GM18951 (cell line): ENCODE results near the gene HDAC7.

ENCODE experiments used
- POLR2A ChIP-seq: IDR thresholded peaks from 4 replicates; pipeline ENCODE4 v1.6.1; 2011; ENCODE audit warnings: mild to moderate bottlenecking; ENCODE audit not compliant: insufficient read length, insufficient read depth; ENCODE audit errors: extremely low read depth
- in situ Hi-C: fragments of 300-500 bp; cut with MboI; formaldehyde crosslinking; loops from one replicate; pipeline ENCODE4 v1.12.0; 2022; ENCODE audit warnings: low sequenced_read_pairs, mixed read lengths, inconsistent platforms; ENCODE audit not compliant: unreplicated experiment

Gene HDAC7

DNA sequence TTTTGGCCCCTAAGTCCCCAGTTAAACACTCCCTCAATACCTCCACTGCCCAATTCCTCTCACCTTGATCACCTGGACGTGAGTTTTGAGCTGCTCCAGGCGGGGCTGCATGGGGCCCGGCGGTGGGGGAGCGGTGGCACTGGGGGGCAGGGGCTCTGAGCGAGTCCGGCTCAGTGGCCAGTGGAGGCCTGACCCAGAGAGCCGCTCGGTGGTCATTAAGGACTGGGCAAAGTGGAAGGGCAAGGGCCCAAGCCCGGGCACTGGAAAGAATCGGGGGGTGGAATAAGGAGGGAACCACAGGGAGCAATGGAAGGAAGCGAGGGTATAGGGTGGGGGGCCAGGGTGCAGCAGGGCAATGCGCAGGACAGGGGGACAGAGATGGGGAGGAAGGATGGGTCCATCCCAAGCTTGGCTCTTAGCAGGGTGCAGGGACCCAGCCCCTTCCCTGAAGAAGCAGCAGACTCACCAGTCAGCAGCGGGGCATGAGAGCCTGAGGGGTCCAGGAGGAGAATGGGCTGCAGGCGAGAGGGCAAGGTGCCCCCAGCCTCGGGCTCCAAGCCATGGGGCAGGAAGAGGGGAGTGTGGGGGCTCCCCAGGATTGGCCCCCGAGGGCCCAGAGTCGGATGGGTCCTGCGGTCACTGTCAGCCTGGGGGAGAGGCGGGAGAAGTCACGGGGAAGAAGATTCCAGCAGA, 24.4 kb downstream of the HDAC7 start:
- in situ Hi-C loops, result no loop called here
- no peak for TF ChIP-seq POLR2A

DNA sequence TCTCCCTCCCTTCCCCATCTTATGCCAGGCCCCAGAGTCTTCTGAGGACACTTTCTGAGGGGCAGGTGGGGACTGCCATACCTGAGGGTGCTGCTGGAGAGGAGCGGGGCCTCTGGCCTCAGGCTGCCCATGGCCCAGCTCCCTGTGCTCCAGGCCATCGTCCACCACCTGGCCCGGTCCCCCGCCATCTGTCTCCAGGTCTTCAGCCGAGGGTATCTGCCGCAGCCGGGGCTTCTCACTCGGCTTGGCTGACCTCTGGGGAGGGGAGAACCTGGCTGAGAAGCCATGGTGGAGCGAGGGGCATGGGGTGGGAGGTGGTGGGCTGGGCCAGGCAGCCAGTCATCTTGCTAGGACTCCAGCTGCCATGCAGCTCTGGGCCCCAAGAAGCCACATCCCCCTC, 25.0 kb downstream of the HDAC7 start:
- in situ Hi-C loops, result loop anchor here (5.0 kb wide), 1 partner anchor 43 kb away; no protein-coding TSS in a partner anchor
- no peak for TF ChIP-seq POLR2A

DNA sequence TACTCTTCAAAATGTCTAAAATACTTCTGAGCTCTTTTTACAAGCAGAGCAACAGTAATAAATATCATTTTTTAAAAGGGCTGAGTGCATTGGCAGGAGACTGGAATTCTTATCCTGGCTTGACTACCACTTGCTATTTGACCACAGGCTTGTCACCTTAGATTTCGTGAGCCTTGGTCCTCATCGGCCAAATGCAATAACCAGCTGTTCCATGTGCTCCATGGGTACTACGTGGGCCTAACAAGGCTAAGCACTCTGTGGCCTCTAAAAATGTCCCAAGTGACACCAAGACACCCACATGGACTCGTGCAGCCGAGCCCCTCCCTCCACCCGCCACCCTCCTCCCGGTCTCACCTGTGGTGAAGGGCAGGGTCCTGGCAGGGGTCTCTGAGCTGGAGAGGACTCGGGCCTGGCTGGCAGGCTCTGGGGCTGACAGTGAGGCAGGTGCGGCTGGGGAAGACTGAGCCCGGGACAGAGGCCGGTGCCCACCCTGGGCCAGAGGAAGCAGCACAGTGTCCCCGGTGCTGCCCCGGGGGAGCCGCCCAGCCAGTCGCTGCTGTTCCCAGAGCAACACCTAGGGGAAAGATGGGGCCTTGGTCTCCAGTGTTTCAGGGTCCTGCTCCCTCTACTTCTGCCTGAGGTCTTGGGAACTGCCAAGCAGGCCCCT, 26.6 kb downstream of the HDAC7 start:
- in situ Hi-C loops, result loop anchor here (5.0 kb wide), 1 partner anchor 44 kb away; no protein-coding TSS in a partner anchor
- no peak for TF ChIP-seq POLR2A

DNA sequence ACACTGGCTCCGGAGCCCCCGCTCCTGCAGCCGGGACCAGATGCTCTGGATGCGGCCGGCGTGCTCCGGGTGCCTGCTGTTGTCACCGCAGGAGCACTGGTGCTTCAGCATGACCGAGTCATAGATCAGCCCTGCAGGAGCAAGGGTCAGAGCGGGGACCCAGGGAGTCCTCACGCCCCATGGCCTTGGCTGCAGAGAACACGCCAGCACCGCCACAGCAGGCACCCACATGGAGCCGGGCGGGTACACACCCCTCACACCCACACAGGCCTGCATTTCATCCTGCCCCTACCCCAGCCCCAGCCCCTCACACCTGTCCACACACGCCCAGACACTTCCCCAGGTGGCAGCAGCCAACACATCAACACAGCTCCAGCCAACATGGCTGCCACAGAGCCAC, 27.8 kb downstream of the HDAC7 start:
- in situ Hi-C loops, result loop anchor here (5.0 kb wide), 1 partner anchor 45 kb away; no protein-coding TSS in a partner anchor

DNA sequence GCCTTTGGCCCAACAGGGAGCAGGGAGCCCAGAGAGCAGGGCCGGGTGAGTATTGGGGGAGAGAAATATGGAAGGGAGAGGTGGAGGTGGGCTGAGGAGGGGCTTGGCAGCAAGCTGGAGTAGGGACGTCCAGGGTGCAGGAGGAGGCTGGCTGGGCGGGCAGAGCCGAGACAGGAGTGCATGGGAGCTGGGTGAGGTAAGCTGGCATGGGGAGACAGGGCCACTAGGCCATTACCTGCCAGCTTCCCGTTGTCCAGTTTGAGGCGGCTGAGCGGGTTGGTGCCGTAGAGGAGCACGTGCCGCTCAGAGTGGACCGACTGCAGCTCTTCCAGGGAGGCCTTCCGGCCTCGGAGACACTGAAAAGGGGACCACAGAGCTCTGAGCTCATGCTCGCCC, 28.4 kb downstream of the HDAC7 start:
- in situ Hi-C loops, result loop anchor here (5.0 kb wide), 1 partner anchor 46 kb away; no protein-coding TSS in a partner anchor

More for the DNA sequence above, 27.8 kb downstream of the HDAC7 start:
- TF ChIP-seq POLR2A, result no peak

DNA sequence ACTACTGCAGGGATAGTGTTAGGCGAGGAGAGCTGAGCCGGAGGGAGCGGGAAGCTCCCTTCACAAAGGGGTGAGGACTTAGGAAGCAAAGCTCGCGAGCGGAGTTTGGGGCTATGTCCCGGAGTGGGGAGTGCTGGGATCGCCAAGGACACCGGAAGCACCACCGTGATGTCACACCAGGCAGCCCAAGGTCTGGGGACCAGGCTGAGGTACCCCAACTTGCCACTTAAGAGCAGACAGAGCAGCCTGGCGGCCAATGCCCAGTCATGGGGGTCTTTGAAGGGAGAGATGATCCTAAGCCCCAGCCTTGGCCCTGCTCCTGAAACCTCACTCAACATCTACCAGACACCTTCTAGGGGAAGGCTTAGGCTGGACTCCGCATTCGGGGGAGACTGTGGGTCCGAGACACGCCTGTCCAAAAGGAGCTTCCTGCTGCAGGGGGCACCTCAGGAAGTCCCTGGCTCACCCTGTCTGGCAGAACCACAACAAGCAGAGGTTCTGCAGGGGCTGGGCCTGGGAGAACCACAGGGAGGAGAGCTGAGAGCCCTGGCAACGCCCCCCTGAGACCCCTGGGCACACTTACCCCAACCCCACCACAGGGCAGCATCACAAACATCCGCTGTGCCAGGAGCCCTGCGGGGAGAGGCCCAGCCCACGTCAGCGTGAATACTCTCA, 28.9 kb downstream of the HDAC7 start:
- TF ChIP-seq POLR2A, result no peak
- in situ Hi-C loops, result loop anchor here (5.0 kb wide), 1 partner anchor 46 kb away; no protein-coding TSS in a partner anchor

More for the DNA sequence above, 28.4 kb downstream of the HDAC7 start:
- TF ChIP-seq POLR2A, result no peak

DNA sequence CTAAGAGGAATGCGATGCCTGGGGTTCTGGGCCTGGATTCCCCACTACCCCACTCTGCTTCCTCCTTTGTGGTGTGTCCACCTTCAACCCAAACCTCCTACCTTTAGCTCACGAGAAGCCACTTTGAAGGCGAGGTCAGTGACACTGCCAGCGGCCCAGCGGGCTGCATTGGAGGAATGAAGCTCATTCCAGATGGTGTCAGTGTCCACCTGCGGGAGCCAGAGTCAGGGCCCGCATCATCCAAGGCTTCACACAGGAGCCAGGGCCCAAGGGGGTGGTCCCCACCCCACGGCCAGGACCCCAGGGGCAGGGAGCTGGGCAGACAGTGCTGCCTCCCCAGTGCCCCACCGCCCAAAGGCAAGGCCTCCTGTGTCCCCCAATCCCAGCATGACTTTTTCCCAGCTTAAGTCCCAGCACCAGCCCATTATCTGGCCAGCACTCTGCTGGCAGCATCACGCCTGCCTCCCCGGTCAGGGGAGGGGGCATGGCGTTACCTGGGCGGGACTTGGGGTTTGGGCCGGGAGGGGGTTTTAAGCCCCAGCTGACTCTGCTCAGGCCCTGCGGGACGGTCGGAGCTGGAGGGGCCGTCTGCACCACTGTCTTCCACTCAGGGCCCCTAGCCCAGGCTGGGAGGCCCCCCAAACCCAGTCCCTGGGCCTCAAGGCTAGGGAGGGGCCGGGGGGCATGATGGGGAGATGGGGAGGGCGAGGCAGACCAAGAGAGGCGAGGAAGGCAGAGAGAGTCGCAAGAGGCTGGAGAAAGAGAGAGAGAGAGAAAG, 29.8 kb downstream of the HDAC7 start:
- in situ Hi-C loops, result loop anchor here (5.0 kb wide), 1 partner anchor 47 kb away; no protein-coding TSS in a partner anchor

DNA sequence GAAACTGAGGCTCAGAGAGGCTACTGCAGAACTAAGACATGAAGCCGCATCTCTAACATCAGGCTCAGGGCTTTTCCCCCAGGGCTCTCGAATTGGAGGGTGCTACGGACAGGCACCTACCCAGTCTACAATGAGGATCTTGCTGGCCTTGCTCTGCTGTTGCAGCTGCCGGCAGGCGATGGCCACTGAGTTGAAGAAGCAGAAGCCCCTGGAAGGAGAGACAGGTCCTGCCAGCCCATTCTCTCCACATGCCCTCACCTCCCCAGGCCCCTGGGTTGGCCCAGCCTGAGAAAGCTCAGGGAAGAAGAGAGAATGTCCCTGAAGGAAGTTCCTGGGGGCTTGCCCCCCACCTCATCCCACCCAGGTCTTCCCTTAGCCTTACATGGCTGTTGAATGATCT, 30.6 kb downstream of the HDAC7 start:
- in situ Hi-C loops, result no loop called here
- TF ChIP-seq POLR2A, result no peak

More for the DNA sequence above, 29.8 kb downstream of the HDAC7 start:
- TF ChIP-seq POLR2A, result no peak

DNA sequence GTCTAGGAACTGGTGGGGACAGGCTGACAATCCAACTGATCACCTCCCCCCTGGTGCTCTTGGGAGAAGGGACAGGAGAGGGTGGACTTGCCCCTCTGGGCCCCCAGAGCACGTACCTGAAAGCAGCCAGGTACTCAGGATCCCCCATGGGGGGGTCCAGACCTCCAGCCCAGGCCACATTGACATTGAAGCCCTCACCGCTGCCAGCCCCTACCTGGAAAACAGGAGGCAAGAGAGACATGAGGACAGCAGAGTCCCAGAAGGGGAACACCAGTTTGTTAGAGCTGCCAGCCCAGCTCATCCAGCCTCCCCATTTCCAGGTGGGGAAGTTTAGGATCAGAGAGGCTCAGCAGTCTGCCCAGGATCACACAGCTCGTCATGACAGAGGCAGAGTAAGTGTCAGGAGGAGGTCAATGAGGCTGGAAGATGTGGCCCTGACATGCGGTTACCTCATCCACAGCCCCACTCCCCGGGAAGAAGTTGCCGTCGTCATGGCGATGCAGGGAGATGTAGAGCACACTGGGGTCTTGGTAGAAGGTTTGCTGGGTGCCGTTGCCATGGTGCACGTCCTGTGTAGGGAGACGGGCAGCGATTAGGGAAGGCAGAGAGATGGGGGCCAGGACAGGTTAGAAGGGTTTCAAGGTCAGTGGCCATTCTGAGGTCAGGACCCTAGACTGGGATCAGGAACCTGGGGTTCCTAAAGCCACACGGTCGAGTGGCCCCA, 31.9 kb downstream of the HDAC7 start:
- in situ Hi-C loops, result no loop called here

DNA sequence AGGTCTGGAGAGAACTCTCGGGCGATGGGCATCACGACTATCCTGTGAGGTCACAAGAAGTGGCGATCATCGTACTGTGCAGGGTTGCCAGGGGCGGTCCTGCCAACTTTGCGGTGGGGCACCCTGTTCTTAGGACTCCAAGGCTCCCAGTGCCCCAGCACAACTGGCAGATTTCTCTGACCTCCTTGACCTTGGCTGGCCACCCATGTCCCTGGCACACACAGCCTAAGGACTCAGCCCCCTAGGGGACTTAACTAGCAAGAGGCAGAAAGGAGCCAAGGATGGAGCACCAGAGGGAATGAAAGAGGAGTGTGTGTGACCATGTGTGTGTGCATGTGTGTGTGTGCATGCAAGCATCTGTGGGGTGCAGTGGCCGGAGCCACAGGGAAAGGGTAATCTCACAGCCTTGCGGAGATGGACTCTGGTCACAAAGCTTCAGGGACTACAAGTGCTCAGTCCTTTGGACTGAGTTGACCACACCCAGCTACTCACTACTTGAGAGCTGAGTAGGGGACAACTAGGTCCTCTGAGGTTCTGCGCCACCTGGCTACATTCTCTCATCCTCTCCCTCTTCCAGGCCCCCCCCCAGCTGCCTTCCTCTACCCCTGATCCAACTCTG, 32.9 kb downstream of the HDAC7 start:
- TF ChIP-seq POLR2A, result no peak
- in situ Hi-C loops, result no loop called here

More for the DNA sequence above, 31.9 kb downstream of the HDAC7 start:
- no peak for TF ChIP-seq POLR2A

DNA sequence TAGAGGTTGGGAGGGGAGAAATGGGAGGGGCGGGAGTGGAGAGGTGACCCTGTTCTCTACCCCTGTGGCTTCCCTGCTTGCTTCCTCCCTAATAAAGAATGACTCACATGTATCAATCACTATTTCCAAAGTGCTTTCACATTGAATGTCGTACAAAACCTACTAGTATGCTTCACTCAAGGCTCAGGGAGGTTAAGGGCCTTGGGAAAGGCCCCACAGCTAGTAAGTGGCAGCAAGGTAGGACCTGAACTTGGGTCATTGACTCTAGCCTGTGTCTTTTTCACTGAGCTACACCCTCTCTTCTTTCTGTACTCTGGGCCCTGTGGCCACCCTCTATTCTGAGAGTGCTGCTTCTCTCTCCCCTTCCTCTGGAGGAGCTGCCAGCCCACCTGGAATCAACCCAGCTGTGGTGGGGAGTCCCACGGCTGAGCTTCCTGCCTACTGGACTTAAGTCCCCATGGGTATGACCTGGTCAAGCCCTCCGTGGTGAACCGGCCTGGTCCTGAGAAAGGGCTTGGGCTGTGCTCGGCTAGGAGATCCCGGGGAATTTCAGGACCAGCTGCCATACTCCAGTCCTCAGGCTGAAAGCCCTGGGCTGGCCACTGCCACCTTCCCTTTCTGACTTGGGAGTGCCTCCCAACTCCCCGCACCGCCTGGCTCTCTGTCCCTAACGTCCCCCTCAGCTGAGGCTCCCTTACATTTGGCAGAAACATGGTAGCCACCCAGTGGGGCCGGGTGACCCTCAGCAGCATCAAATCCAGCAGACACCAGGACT, 33.6 kb downstream of the HDAC7 start:
- no peak for TF ChIP-seq POLR2A
- in situ Hi-C loops, result no loop called here
